ENCODE data around the gene NADSYN1.

DNA sequence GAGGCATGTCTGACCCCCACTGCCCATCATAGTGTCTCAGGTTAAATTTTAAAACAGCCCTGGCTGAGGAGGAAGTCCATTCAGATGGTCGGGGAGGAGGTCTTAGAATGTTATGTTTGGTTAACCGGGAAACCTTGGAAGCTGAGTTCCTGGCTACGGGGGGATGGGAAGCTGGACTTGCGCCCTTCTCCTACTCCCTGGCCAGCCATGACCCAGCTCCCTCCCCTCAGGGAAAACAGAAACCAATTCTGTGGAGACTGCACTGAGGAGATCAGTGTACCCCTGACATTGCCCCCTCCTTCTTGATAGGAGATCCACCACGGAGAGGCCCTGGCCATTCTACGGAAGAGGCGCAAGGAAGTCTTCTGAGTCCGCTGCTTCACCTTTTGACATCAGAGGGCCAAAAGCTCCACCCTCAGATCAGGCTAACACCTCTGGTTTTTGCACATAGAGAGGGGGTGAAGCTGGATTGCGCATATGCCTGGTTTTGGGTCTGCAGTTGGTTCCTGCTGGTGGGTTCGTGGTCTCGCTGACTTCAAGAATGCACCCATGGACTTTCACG, 92.5 kb downstream of the NADSYN1 start:
- TF ChIP-seq, protein P1, sequence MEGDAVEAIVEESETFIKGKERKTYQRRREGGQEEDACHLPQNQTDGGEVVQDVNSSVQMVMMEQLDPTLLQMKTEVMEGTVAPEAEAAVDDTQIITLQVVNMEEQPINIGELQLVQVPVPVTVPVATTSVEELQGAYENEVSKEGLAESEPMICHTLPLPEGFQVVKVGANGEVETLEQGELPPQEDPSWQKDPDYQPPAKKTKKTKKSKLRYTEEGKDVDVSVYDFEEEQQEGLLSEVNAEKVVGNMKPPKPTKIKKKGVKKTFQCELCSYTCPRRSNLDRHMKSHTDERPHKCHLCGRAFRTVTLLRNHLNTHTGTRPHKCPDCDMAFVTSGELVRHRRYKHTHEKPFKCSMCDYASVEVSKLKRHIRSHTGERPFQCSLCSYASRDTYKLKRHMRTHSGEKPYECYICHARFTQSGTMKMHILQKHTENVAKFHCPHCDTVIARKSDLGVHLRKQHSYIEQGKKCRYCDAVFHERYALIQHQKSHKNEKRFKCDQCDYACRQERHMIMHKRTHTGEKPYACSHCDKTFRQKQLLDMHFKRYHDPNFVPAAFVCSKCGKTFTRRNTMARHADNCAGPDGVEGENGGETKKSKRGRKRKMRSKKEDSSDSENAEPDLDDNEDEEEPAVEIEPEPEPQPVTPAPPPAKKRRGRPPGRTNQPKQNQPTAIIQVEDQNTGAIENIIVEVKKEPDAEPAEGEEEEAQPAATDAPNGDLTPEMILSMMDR (IDR thresholded peaks at IDR 0.05) = no peak
- TF ChIP-seq POLR2A (IDR thresholded peaks at IDR 0.05) = no peak
- TF ChIP-seq POLR2AphosphoS5 (IDR thresholded peaks at IDR 0.05) = no peak
